MCF 10A (cell line): ENCODE data around the gene HJV. TPM values are rescaled to one million over a fixed set of nuclear protein-coding genes. Genes with fewer than 3 reads are reported as not detected.

ENCODE experiments used
- BruUV-seq: library from RNA; stranded (reverse); fragments of 400-500 nt; replicated peaks from 2 replicates; lab custom pipeline; 2021; lab: Mats Ljungman, UMichigan
- CTCF ChIA-PET: fragments of 300-600 bp; sonication (Branson Sonifier 250); formaldehyde crosslinking; extraction: SDS; loops from one replicate; lab custom pipeline; 2021; ENCODE audit warnings: antibody characterized with exemption, inconsistent platforms; lab: Yijun Ruan, JAX
- POLR2A ChIA-PET: fragments of 300-600, 350-650 bp; sonication (Branson Sonifier 250); formaldehyde crosslinking; extraction: SDS; loops from one replicate; lab custom pipeline; 2020; ENCODE audit warnings: antibody characterized with exemption, inconsistent platforms; lab: Yijun Ruan, JAX
- DNase-seq: peaks from one replicate; pipeline ENCODE4 v3.0.0-alpha.2; 2018; ENCODE audit not compliant: unreplicated experiment
- H3K27ac Mint-ChIP-seq: one replicate; pipeline ENCODE4 v1.8.0; 2022; ENCODE audit warnings: mild to moderate bottlenecking, low read depth, mixed read lengths; ENCODE audit not compliant: unreplicated experiment
- H3K27me3 Mint-ChIP-seq: one replicate; pipeline ENCODE4 v1.8.0; 2022; ENCODE audit warnings: mixed read lengths; ENCODE audit not compliant: insufficient read depth, unreplicated experiment
- H3K36me3 Mint-ChIP-seq: one replicate; pipeline ENCODE4 v1.8.0; 2022; ENCODE audit warnings: mild to moderate bottlenecking, moderate library complexity, mixed read lengths; ENCODE audit not compliant: insufficient read depth, unreplicated experiment
- H3K4me1 Mint-ChIP-seq: one replicate; pipeline ENCODE4 v1.8.0; 2022; ENCODE audit warnings: mixed read lengths; ENCODE audit not compliant: insufficient read depth, unreplicated experiment
- H3K4me3 Mint-ChIP-seq: one replicate; pipeline ENCODE4 v1.8.0; 2022; ENCODE audit warnings: mild to moderate bottlenecking, moderate library complexity, mixed read lengths; ENCODE audit not compliant: unreplicated experiment
- H3K9me3 Mint-ChIP-seq: one replicate; pipeline ENCODE4 v1.8.0; 2022; ENCODE audit warnings: mixed read lengths; ENCODE audit not compliant: unreplicated experiment
- CTCF ChIP-seq: fragments of 200-600 bp; IDR thresholded peaks from one replicate; pipeline ENCODE4 v1.8.0; 2022; ENCODE audit warnings: antibody characterized with exemption, mild to moderate bottlenecking; ENCODE audit not compliant: unreplicated experiment
- intact Hi-C: fragments of 100-400 bp; cut with micrococcal nuclease; formaldehyde crosslinking; loops from 2 replicates; pipeline ENCODE4 v1.14.1; 2022
- total RNA-seq: library from RNA; stranded (reverse); gene quantifications from 2 replicates; pipeline ENCODE4 v1.2.3, GENCODE V29; 2022

HJV gene
- total RNA-seq, 1 experiment from 2014 or later: not detected

GRCh38 chr1:146019231-146020057, 2.1 kb downstream of the HJV start:
- peaks cover 23% of the 10 kb centered on the region for H3K27me3 Mint-ChIP-seq
- no peak for TF ChIP-seq CTCF
- CTCF ChIA-PET: interaction anchor here (0.6 to 23.4 kb wide), 5 partner anchors 13 to 174 kb away, joined by 3 to 773 read pairs (median 24); partner anchors contain the start of genes NUDT17 and TXNIP
- peaks cover 5% of the 10 kb centered on the region for H3K4me1 Mint-ChIP-seq
- H3K9me3 Mint-ChIP-seq: no peaks in the 10 kb centered on the region
- H3K27ac Mint-ChIP-seq: no peak overlapping the region
- intact Hi-C loops: no loop called here
- no peaks in the 10 kb centered on the region for H3K36me3 Mint-ChIP-seq
- POLR2A ChIA-PET: no interaction called here
- H3K4me3 Mint-ChIP-seq: no peak overlapping the region
- no TSS peak for BruUV-seq
- DNase-seq: no peak

GRCh38 chr1:146016891-146017290, 4.6 kb downstream of the HJV start:
- Mint-ChIP-seq H3K4me1 (peaks cover 14% of the 10 kb centered on the region), H3K27ac (no peak overlapping the region), H3K4me3 (no peak overlapping the region), H3K9me3 (no peaks in the 10 kb centered on the region), H3K27me3 (peaks cover 23% of the 10 kb centered on the region), H3K36me3 (no peaks in the 10 kb centered on the region)
- BruUV-seq: no TSS peak
- no peak for DNase-seq
- intact Hi-C loops: no loop called here
- no peak for TF ChIP-seq CTCF
- ChIA-PET POLR2A (interaction anchor here (0.7 to 2.5 kb wide), 9 partner anchors 9 to 125 kb away, joined by 3 to 9 read pairs (median 3); partner anchors contain the start of genes ANKRD34A, POLR3GL and TXNIP), CTCF (interaction anchor here (0.6 to 23.4 kb wide), 12 partner anchors 9 to 172 kb away, joined by 3 to 773 read pairs (median 6); partner anchors contain the start of genes ITGA10, NUDT17 and TXNIP)

- ChIA-PET POLR2A (interaction anchor here (1.1 to 28.8 kb wide), 4 partner anchors 27 to 155 kb away, joined by 3 to 1309 read pairs (median 8); partner anchors contain the start of genes PIAS3 and TXNIP), CTCF (interaction anchor here (0.6 to 23.4 kb wide), 13 partner anchors 9 to 293 kb away, joined by 3 to 773 read pairs (median 4); partner anchors contain the start of genes NUDT17, RBM8A and TXNIP)
- BruUV-seq: no TSS peak
- Mint-ChIP-seq H3K9me3 (no peaks in the 10 kb centered on the region), H3K4me1 (peaks cover 9% of the 10 kb centered on the region), H3K36me3 (no peaks in the 10 kb centered on the region), H3K27me3 (peaks cover 4% of the 10 kb centered on the region), H3K27ac (no peak overlapping the region), H3K4me3 (no peak overlapping the region)
- intact Hi-C loops: loop anchor here (1.0 to 5.0 kb wide), 4 partner anchors 36 to 169 kb away; partner anchors contain the start of gene PIAS3
- no peak for DNase-seq
- no peak for TF ChIP-seq CTCF
Observed at GRCh38 chr1:146013559-146013922, 8.0 kb downstream of the HJV start.
